Ishikawa (cell line): ENCODE data around the gene ARMC7.

Experiments used
- CEBPB ChIP-seq: IDR thresholded peaks from 2 replicates; pipeline ENCODE4 v1.6.1; 2012
- CREB1 ChIP-seq: IDR thresholded peaks from 2 replicates; pipeline ENCODE4 v1.6.1; 2012; ENCODE audit warnings: low read depth
- EGR1 ChIP-seq: IDR thresholded peaks from 2 replicates; pipeline ENCODE4 v1.6.1; 2012
- EP300 ChIP-seq: IDR thresholded peaks from 2 replicates; pipeline ENCODE4 v1.6.1; 2012; ENCODE audit warnings: borderline replicate concordance
- FOXM1 ChIP-seq: IDR thresholded peaks from 2 replicates; pipeline ENCODE4 v1.6.1; 2012; ENCODE audit warnings: low read depth, borderline replicate concordance
- NFIC ChIP-seq: IDR thresholded peaks from 2 replicates; pipeline ENCODE4 v1.6.1; 2012
- RAD21 ChIP-seq: IDR thresholded peaks from 2 replicates; pipeline ENCODE4 v1.6.1; 2012; ENCODE audit warnings: low read depth
- TAF1 ChIP-seq: IDR thresholded peaks from 2 replicates; pipeline ENCODE4 v1.6.1; 2012; ENCODE audit warnings: low read depth, mild to moderate bottlenecking
- TCF12 ChIP-seq: IDR thresholded peaks from 2 replicates; pipeline ENCODE4 v1.6.1; 2012; ENCODE audit warnings: low read depth
- TEAD4 ChIP-seq: IDR thresholded peaks from 2 replicates; pipeline ENCODE4 v1.6.1; 2012
- YY1 ChIP-seq: IDR thresholded peaks from 2 replicates; pipeline ENCODE4 v1.6.1; 2012; ENCODE audit warnings: low read depth
- ZBTB7A ChIP-seq: IDR thresholded peaks from 2 replicates; pipeline ENCODE4 v1.6.1; 2012; ENCODE audit warnings: low read depth
- TF ChIP-seq, protein P1 (sequence below): IDR thresholded peaks from 2 replicates; pipeline ENCODE4 v1.6.1; 2012
- TF ChIP-seq, protein P2 (sequence below): IDR thresholded peaks from 2 replicates; pipeline ENCODE4 v1.6.1; 2012; ENCODE audit warnings: low read depth, mild to moderate bottlenecking
- TF ChIP-seq, protein P3 (sequence below): IDR thresholded peaks from 2 replicates; pipeline ENCODE4 v1.6.1; 2012

Gene ARMC7

DNA sequence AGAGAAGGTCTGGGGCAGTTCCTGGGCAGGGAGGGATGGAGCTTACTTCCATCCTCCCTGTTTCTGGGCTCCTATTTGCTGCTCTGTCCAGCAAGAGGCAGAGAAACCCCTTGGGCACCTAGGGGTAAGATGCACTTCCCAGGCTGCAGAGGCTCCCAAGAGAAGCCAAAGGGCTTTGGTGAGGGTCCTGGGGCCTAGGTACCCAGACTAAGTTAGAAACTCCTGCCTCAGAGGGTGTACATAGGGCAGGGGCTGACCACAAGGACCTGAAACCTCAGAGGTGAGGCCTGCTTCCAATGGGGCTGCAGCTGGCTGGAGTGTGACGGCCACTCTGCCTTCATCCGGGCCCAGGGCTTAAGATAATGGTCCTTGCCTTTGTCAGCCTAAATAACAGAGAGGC is 1.6 kb upstream of the ARMC7 start:
- TF ChIP-seq FOXM1 (no peak), CEBPB (no peak), TAF1 (no peak), EGR1 (no peak), CREB1 (no peak), TCF12 (no peak), EP300 (no peak), ZBTB7A (no peak), TEAD4 (no peak), YY1 (no peak)
- TF ChIP-seq, protein P1, sequence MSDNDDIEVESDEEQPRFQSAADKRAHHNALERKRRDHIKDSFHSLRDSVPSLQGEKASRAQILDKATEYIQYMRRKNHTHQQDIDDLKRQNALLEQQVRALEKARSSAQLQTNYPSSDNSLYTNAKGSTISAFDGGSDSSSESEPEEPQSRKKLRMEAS = no peak
- TF ChIP-seq, protein P2, sequence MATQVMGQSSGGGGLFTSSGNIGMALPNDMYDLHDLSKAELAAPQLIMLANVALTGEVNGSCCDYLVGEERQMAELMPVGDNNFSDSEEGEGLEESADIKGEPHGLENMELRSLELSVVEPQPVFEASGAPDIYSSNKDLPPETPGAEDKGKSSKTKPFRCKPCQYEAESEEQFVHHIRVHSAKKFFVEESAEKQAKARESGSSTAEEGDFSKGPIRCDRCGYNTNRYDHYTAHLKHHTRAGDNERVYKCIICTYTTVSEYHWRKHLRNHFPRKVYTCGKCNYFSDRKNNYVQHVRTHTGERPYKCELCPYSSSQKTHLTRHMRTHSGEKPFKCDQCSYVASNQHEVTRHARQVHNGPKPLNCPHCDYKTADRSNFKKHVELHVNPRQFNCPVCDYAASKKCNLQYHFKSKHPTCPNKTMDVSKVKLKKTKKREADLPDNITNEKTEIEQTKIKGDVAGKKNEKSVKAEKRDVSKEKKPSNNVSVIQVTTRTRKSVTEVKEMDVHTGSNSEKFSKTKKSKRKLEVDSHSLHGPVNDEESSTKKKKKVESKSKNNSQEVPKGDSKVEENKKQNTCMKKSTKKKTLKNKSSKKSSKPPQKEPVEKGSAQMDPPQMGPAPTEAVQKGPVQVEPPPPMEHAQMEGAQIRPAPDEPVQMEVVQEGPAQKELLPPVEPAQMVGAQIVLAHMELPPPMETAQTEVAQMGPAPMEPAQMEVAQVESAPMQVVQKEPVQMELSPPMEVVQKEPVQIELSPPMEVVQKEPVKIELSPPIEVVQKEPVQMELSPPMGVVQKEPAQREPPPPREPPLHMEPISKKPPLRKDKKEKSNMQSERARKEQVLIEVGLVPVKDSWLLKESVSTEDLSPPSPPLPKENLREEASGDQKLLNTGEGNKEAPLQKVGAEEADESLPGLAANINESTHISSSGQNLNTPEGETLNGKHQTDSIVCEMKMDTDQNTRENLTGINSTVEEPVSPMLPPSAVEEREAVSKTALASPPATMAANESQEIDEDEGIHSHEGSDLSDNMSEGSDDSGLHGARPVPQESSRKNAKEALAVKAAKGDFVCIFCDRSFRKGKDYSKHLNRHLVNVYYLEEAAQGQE = no peak

- no peak for TF ChIP-seq EGR1
- TF ChIP-seq YY1 = no peak
- TF ChIP-seq, protein P1 = no peak
- no peak for TF ChIP-seq ZBTB7A
- TF ChIP-seq CREB1 = no peak
- TF ChIP-seq TCF12 = no peak
- no peak for TF ChIP-seq TEAD4
- TF ChIP-seq EP300 = no peak
- no peak for TF ChIP-seq RAD21
- no peak for TF ChIP-seq CEBPB
- TF ChIP-seq, protein P3, sequence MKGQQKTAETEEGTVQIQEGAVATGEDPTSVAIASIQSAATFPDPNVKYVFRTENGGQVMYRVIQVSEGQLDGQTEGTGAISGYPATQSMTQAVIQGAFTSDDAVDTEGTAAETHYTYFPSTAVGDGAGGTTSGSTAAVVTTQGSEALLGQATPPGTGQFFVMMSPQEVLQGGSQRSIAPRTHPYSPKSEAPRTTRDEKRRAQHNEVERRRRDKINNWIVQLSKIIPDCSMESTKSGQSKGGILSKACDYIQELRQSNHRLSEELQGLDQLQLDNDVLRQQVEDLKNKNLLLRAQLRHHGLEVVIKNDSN = no peak
- no peak for TF ChIP-seq FOXM1
- no peak for TF ChIP-seq TAF1
These were observed 743 bp upstream of the ARMC7 start for GRCh38 chr17:75109046-75109406.

- TF ChIP-seq TAF1 (no peak), CREB1 (no peak), ZBTB7A (no peak), CEBPB (no peak), NFIC (no peak), RAD21 (no peak), YY1 (no peak), FOXM1 (no peak), TEAD4 (no peak), EGR1 (no peak), EP300 (no peak), TCF12 (no peak)
- TF ChIP-seq, protein P2 = no peak
- TF ChIP-seq, protein P3 = no peak
- TF ChIP-seq, protein P1 = no peak
These were observed 617 bp downstream of the ARMC7 start for GRCh38 chr17:75110234-75110937.

DNA sequence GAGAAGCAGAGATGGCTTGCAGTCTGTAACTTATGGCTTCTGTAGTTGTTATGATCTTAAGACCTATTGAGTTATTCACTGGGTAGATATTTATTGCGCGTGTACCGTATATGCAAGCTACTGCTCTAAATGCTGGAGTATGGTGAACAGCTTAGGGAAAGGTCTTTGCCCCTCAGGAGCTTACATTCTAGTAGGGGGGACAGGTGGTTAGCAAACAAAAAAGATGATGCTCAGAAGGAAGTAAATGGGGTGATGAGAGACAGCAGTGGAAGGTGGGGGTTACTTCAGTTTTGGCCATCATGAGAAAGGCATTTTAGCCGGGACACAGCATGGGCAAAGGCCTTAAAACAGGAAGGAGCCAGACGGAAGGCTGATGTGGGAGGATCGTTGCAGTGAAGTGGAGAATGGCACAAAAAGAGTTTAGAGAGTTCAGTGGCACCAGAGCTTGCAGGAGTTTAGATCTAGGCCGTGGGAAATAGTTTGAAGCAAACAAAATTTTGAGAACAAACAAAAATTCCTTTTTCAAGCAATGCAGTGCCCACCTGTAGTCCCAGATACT is 2.1 kb downstream of the ARMC7 start:
- TF ChIP-seq EGR1 (no peak), RAD21 (no peak), EP300 (no peak), FOXM1 (no peak), YY1 (no peak), CEBPB (no peak), NFIC (no peak), CREB1 (no peak), TCF12 (no peak), ZBTB7A (no peak), TAF1 (no peak), TEAD4 (no peak)
- TF ChIP-seq, protein P3 = no peak
- TF ChIP-seq, protein P2 = no peak
- TF ChIP-seq, protein P1 = no peak
